GM12865 (cell line): ENCODE data around the gene ARMC6.

ENCODE experiments used
- DNase-seq: peaks from one replicate; pipeline ENCODE4 v3.0.0; 2010; ENCODE audit warnings: low read depth
- H3K4me3 ChIP-seq: 2 replicates; pipeline ENCODE4 v1.5.1; 2011; ENCODE audit warnings: mild to moderate bottlenecking, low read depth, low read length, control low read depth
- CTCF ChIP-seq: IDR thresholded peaks from 2 replicates; pipeline ENCODE4 v1.5.1; 2011; ENCODE audit warnings: low read length, control low read depth, low read depth, inconsistent platforms; ENCODE audit not compliant: insufficient read depth; ENCODE audit errors: missing control alignments

The ARMC6 gene

DNA sequence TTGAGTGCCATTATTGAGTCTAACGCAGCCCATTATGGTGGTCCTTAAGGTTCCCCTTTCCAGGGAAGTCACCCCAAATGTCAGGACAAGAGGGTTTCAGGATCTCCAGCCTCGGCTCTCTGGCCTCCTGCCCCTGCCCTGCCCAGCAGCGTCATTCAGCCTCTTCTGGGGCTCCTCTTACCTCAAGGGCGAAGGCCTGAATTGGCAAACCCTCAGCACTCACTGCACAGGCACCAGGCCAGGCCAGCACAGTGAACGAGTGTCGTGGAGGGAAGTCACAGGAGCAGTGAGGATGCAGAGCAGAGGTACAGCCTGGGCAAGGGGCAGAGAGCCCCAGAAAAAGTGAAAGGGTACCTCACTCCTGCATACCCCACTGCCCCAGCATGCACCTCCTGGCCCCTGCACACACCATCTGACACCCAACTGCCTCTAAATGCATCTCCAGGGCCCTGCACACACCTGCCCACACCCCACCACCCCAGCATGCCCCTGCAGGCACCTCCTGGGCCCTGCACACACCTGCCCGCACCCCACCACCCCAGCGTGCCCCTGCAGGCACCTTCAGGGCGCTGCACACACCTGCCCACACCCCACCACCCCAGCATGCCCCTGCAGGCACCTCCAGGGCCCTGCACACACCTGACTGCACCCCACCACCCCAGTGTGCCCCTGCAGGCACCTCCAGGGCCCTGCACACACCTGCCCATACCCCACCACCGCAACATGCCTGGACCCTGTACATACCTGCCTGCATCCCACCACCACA lies 50.2 kb downstream of the ARMC6 start:
- TF ChIP-seq CTCF: no peak
- no peak overlapping the region for H3K4me3 ChIP-seq
- DNase-seq: no peak

DNA sequence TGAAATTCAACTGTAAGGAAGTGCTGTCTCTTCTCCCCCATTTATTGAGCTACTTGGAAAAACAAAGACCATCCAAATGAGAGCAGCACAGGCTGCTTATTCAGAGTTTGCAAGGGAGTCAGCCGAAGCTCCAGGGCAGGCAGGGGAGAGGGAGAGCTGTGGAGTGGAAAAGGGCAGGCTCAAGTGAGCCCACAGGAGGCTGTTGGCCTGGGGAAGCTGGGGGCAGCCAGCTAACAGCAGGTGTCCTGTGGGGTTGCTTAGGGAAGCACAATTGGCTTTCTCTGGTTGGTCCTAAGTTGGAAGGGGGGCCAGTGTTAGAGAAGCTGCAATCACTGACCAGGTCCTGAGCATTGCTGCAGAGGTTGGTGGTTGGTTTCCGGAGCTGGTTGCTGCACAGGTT lies 54.3 kb downstream of the ARMC6 start:
- H3K4me3 ChIP-seq: no peak overlapping the region
- no peak for DNase-seq
- no peak for TF ChIP-seq CTCF

DNA sequence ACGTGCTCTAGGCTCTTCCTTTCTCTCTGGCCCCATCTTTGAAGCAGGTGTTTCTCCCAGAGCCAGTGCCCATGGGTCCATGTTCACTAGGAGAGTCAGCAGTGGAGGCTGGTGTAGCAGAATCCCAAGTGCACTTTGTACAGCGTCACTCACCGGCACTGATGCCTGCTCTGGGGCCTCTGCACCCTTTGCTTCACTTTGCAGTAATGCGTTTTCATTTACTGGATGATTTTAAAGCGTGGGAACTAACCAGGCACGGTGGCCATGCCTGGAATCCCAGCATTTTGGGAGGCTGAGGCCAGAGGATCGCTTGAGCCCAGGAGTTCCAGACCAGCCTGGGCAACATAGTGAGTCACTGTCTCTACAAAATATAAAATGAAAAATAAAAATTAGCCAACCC lies 61.1 kb downstream of the ARMC6 start:
- DNase-seq: no peak
- no peak overlapping the region for H3K4me3 ChIP-seq
- no peak for TF ChIP-seq CTCF

- DNase-seq: no peak
- no peak for TF ChIP-seq CTCF
- H3K4me3 ChIP-seq: no peak overlapping the region
Measured at GRCh38 chr19:19095691-19096090, 62.3 kb downstream of the ARMC6 start.

DNA sequence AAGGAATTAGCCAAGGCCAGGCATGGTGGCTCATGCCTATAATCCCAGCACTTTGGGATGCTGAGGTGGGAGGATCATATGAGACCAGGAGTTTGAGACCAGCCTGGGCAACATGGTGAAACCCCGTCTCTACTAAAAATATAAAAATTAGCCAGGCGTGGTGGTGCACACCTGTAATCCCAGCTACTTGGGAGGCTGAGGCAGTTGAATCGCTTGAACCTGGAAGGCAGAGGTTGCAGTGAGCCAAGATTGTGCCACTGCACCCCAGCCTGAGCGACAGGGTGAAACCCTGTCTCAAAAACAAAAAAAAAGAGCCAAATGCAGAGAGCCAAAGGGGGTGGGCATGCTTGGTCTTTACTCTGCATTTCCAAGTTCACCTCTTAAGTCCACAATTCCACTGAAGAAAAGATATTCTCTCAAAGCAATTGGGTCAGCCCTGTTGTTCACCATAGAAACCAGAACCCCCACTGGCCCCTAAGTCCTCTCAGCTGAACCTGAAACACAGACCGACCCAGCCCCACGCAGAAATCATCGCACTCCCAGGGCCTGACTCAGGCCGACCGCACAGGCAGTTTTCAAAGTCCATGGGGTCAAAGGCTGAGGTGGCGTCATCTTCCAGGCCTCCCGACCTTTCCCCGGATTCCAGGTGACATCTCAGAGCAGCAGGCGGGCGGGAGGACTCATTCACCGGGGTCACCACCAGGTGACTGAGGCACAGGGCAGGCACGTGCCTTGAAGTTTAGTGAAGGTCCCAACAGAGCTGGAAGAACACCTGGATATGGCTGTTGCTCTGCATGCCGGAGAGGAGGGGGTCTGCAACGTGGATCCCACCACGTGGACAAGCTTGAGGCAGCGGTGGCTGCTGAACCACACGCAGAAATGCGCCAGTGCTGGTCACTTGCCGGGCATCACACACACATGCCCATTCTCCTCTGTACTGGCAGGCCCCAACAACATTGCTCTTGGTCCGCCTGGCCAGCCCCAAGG lies 63.5 kb downstream of the ARMC6 start:
- no peak for DNase-seq
- TF ChIP-seq CTCF: no peak
- H3K4me3 ChIP-seq: no peak overlapping the region

DNA sequence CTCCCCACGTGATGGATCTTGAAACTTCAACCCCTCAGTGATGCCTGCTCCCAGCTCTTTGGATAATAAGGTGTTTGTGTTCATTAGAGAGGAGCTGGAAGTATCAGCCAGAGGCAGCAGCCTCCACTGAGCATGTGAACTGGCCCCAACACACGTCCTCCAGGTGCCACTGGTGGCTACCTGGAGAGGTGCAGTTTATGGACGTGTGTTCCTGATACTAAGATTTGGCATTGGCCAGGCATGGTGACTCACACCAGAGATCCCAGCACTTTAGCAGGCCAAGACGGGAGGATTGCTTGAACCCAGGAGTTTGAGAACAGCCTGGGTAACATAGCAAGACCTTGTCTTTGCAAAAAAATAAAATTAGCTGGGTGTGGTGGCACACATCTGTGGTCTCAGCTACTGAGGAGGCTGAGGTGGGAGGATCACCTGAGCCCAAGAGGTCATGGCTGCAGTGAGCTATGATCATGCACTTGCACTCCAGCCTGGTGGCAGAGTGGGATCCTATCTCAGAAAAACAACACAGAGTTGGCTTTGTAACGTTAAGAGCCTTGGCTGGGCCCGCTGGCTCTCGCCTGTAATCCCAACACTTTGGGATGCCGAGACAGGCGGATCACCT lies 64.8 kb downstream of the ARMC6 start:
- no peak for DNase-seq
- no peak for TF ChIP-seq CTCF
- H3K4me3 ChIP-seq: no peak overlapping the region
